SK-N-DZ (cell line): ENCODE results near the gene CFAP54.

ENCODE experiments used
- DNase-seq: peaks from one replicate; pipeline ENCODE4 v3.0.0-alpha.2; 2015; ENCODE audit warnings: low spot score

The CFAP54 gene

GRCh38 chr12:96751626-96752025, 262.2 kb downstream of the CFAP54 start:
- DNase-seq, result no peak

- no peak for DNase-seq
Observed at GRCh38 chr12:96752211-96752610, 262.8 kb downstream of the CFAP54 start.

GRCh38 chr12:96766232-96766631, 276.9 kb downstream of the CFAP54 start:
- no peak for DNase-seq

DNA sequence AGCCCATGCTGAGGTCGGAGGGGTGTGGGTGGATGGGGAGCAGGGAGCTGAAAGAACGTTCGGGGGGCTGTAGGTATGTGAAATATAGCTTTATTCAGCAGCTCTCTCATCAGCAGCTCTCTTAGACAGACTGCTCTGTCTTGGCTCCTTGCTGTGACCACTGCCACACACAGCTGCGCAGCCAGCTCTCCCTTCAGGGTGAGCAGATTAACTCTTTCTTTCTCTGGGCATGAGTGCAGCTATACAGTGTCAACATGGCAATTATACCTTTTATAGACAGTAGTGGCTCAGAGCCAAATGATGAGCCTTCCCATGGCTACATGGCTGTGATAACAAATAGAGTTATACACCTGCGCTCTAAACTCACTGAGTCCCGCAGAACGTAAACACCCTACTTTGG, 280.0 kb downstream of the CFAP54 start:
- DNase-seq, result no peak

GRCh38 chr12:96770219-96771102, 281.1 kb downstream of the CFAP54 start:
- DNase-seq, result no peak

DNA sequence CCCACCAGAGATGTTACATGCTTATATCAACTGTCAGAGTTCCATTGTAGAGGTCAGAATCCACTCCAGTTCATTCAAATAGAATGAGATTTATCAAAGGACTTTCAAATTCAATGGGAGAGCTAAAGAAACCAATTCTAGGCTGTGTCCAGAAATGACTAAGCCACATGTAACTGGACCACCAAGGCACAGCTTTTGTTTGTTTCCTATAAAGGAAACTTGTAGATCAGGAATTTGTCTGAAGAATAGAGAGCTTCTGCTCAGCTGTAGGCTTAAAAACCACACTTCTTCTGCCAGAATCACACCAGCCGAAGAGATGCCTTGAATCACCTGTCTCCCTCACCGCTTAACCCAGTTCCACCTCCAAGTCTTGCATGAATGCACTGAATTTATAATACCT, 283.7 kb downstream of the CFAP54 start:
- DNase-seq, result no peak

- DNase-seq, result no peak
Observed at GRCh38 chr12:96774496-96775256, 285.3 kb downstream of the CFAP54 start.

- DNase-seq, result no peak
Observed at GRCh38 chr12:96776908-96777307, 287.5 kb downstream of the CFAP54 start.

- DNase-seq, result no peak
Observed at GRCh38 chr12:96780330-96780729, 291.0 kb downstream of the CFAP54 start.

GRCh38 chr12:96786791-96787190, 297.4 kb downstream of the CFAP54 start:
- no peak for DNase-seq

DNA sequence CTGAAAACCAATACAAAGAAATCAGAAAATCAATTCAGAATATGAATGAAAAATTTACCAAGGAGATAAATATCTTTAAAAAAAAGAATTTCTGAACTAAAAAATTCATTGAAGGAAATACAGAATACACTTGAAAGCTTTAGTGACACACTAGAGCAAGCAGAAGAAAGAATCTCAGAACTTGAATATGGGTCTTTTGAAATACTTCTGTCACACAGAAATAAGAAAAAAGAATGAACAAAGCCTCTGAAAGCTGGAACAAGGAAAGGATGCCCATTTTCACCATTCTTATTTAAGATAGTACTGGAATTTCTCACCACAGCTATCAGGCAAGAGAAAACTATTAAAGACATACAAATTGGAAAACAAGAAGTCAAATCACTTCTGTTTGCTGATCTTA, 314.6 kb downstream of the CFAP54 start:
- DNase-seq, result no peak

GRCh38 chr12:96806272-96806671, 316.9 kb downstream of the CFAP54 start:
- no peak for DNase-seq

- no peak for DNase-seq
Observed at GRCh38 chr12:96807741-96808140, 318.4 kb downstream of the CFAP54 start.

DNA sequence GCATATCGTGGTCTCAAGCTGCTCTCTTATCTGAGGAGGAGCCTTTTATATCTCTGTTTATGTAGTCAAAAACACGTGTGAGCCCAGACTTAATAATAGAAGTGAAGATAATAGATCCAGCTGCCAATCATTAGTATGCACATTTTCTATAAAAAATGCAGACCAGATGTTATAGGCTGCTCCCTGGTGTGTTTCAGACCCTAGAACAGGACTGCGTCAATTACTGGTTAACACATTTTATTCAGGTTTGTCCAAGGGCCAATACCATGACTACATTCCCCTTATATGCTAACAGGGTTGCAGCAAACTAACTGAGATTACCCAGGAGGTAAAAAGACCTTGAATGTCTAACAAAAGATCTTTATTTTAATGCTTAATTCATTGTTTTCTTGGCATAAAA, 319.2 kb downstream of the CFAP54 start:
- no peak for DNase-seq

DNA sequence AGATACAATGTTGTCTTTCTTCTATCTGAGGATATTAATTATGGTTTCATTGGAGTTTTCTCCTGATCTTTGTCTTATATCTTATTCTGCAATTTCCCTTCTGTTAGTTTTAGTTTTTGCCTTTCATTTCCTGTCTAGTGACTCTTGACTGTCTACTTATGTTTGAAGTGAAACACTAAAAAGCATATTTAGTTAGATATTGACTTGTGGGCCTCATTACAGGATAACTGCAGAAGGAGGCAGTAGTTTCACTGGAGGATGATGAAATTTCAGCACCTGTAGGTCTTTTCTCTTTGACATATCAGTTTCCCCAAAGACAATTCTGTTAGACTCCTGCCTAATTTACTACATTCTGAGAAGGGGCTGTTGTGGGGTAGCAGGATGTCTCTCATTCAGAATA, 320.1 kb downstream of the CFAP54 start:
- DNase-seq, result no peak

DNA sequence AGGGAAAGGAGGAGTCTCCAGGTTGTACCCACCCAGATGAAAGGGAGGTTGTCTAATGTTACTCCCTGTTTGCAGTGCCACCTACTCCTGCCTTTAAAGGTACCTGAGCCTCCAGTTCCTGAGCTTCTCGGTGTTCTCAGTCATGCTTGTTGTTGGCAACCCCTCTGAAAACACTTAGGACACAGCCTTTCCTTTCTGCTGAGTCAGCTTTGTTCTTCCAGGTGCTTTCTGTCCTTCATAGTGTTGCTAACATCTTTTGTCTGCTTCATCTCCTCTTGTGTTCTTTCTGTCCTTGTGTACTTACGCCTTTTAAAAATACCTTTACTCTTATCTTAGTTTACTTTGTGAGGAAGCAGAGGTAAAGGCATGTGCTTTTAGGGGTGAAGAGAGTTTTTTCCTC, 320.7 kb downstream of the CFAP54 start:
- DNase-seq, result no peak

DNA sequence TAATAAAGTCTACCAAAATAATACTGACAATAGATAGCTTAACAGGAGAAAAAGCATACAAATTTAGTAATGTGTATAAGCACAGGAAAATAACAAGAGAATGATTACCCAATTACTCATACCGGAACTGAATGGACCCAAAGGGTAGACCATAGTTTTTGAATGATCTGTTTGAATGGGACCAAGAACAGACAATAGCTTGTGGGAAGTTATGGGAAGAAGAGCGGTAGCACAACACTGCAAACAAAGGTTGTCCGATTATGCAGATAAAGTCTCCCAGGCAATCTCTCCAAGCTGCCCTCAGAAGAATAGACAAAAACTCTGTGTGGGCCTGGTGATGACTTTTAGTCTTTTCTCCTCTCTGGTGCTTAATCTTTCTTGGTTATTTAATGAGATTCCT, 321.1 kb downstream of the CFAP54 start:
- DNase-seq, result no peak

- DNase-seq, result no peak
Observed at GRCh38 chr12:96811083-96811482, 321.7 kb downstream of the CFAP54 start.

GRCh38 chr12:96812153-96812552, 322.8 kb downstream of the CFAP54 start:
- DNase-seq, result no peak

DNA sequence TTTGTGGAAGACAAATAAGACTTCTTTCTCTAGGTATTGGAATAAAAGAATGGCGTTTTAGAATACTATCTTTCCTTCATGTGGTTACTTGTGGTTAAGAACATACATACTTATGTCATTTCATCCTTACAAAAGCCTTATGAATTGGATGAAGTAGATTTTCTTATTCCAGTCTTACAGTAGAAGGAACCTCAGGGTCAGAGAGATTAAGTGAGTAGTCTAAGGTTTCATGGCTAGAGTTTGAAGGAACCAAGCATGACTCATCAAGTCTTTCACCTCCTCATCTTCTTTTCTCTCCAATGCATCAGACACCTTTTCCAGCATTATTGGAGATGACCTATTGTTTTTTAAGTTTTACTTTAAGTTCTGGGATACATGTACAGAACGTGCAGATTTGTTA, 324.8 kb downstream of the CFAP54 start:
- DNase-seq, result no peak

- no peak for DNase-seq
Observed at GRCh38 chr12:96821592-96821991, 332.2 kb downstream of the CFAP54 start.

GRCh38 chr12:96822641-96823040, 333.3 kb downstream of the CFAP54 start:
- no peak for DNase-seq
